OCI-LY3 (cell line): ENCODE measurements around the gene NXT1.

Experiments used
- H2AFZ ChIP-seq: fragments of 200-600, 300-600 bp; shearing (Covaris generic); 2 replicates; pipeline ENCODE4 v1.6.0; 2014; ENCODE audit warnings: antibody characterized with exemption, low read depth, low read length
- H3K27ac ChIP-seq: fragments of 200-600, 300-600 bp; sonication (generic); 2 replicates; pipeline ENCODE4 v1.5.1; 2014; ENCODE audit warnings: mild to moderate bottlenecking, low read length, moderate library complexity, mixed read lengths
- H3K27me3 ChIP-seq: fragments of 200-600, 300-600 bp; sonication (generic); 2 replicates; pipeline ENCODE4 v1.6.1; 2014; ENCODE audit warnings: low read depth, low read length, mixed read lengths
- H3K36me3 ChIP-seq: fragments of 200-600, 300-600 bp; sonication (generic); replicated peaks from 2 replicates; pipeline ENCODE3; 2014; ENCODE audit warnings: low read depth, low read length, mixed read lengths
- H3K4me1 ChIP-seq: fragments of 300-600, 200-600 bp; sonication (generic); 2 replicates; pipeline ENCODE4 v1.6.1; 2014; ENCODE audit warnings: low read length, mixed read lengths
- H3K4me2 ChIP-seq: fragments of 200-600, 300-600 bp; sonication (generic); 2 replicates; pipeline ENCODE4 v1.6.1; 2014; ENCODE audit warnings: low read length, mixed read lengths
- H3K4me3 ChIP-seq: fragments of 300-600, 200-600 bp; sonication (generic); 2 replicates; pipeline ENCODE4 v1.5.1; 2014; ENCODE audit warnings: antibody characterized with exemption, mild to moderate bottlenecking, low read length, moderate library complexity
- H3K79me2 ChIP-seq: fragments of 300-600, 200-600 bp; shearing (Covaris generic); 2 replicates; pipeline ENCODE4 v1.6.1; 2014; ENCODE audit warnings: mild to moderate bottlenecking, low read length, mixed read lengths
- H3K9ac ChIP-seq: fragments of 300-600, 200-600 bp; shearing (Covaris generic); 2 replicates; pipeline ENCODE4 v1.6.0; 2014; ENCODE audit warnings: mild to moderate bottlenecking, low read length, moderate library complexity
- H3K9me3 ChIP-seq: fragments of 200-600, 300-600 bp; shearing (Covaris generic); 2 replicates; pipeline ENCODE4 v1.6.1; 2014; ENCODE audit warnings: low read length, mixed read lengths; ENCODE audit not compliant: insufficient read depth
- H4K20me1 ChIP-seq: fragments of 200-600, 300-600 bp; sonication (generic); 2 replicates; pipeline ENCODE4 v1.6.1; 2016; ENCODE audit warnings: low read length, mixed read lengths; ENCODE audit not compliant: insufficient read depth
- CTCF ChIP-seq: fragments of 200-600, 300-600 bp; sonication (generic); IDR thresholded peaks from 2 replicates; pipeline ENCODE4 v1.5.1; 2014; ENCODE audit warnings: antibody characterized with exemption, low read length, low read depth
- EZH2phosphoT487 ChIP-seq: fragments of 200-600 bp; shearing (Covaris generic); IDR thresholded peaks from 2 replicates; pipeline ENCODE4 v1.6.1; 2018; ENCODE audit warnings: antibody characterized with exemption, mixed run types, low read depth

Gene NXT1

GRCh38 chr20:23317081-23317480 lies 33.5 kb upstream of the NXT1 start:
- H3K79me2 ChIP-seq = no peaks in the 10 kb centered on the region
- H3K4me2 ChIP-seq = no peak overlapping the region

GRCh38 chr20:23318347-23318746 lies 32.2 kb upstream of the NXT1 start:
- H3K4me2 ChIP-seq = no peak overlapping the region
- no peak overlapping the region for H3K9ac ChIP-seq
- H2AFZ ChIP-seq = no peak overlapping the region
- no peaks in the 10 kb centered on the region for H3K9me3 ChIP-seq
- H3K36me3 ChIP-seq = no peaks in the 10 kb centered on the region
- no peaks in the 10 kb centered on the region for H3K4me1 ChIP-seq
- no peaks in the 10 kb centered on the region for H4K20me1 ChIP-seq
- no peaks in the 10 kb centered on the region for H3K79me2 ChIP-seq
- no peak overlapping the region for H3K4me3 ChIP-seq
- H3K27me3 ChIP-seq = no peaks in the 10 kb centered on the region; the same call in 1 of the 2 replicates
- TF ChIP-seq CTCF (no peak), EZH2phosphoT487 (no peak)
- H3K27ac ChIP-seq = no peak overlapping the region

More at GRCh38 chr20:23317081-23317480, 33.5 kb upstream of the NXT1 start:
- TF ChIP-seq CTCF = no peak
- TF ChIP-seq EZH2phosphoT487 = no peak
- no peaks in the 10 kb centered on the region for H3K36me3 ChIP-seq
- H3K4me3 ChIP-seq = no peak overlapping the region
- H3K27me3 ChIP-seq = peaks cover 7% of the 10 kb centered on the region; the same call in 1 of the 2 replicates
- H3K9ac ChIP-seq = no peak overlapping the region
- H2AFZ ChIP-seq = no peak overlapping the region
- H4K20me1 ChIP-seq = no peaks in the 10 kb centered on the region
- no peaks in the 10 kb centered on the region for H3K4me1 ChIP-seq
- no peak overlapping the region for H3K27ac ChIP-seq
- no peaks in the 10 kb centered on the region for H3K9me3 ChIP-seq

GRCh38 chr20:23320317-23320716 lies 30.3 kb upstream of the NXT1 start:
- Histone ChIP-seq H3K4me3 (no peak overlapping the region), H3K9ac (no peak overlapping the region), H3K36me3 (no peaks in the 10 kb centered on the region), H3K4me1 (no peaks in the 10 kb centered on the region), H3K27me3 (no peaks in the 10 kb centered on the region; the same call in 1 of the 2 replicates), H3K9me3 (no peaks in the 10 kb centered on the region), H3K4me2 (no peak overlapping the region), H3K27ac (no peak overlapping the region), H3K79me2 (no peaks in the 10 kb centered on the region), H2AFZ (no peak overlapping the region), H4K20me1 (no peaks in the 10 kb centered on the region)
- TF ChIP-seq EZH2phosphoT487 (no peak), CTCF (no peak; the same call in none of the 2 replicates)

- no peak overlapping the region for H3K4me2 ChIP-seq
- TF ChIP-seq EZH2phosphoT487 = no peak
- no peak for TF ChIP-seq CTCF
- no peaks in the 10 kb centered on the region for H3K79me2 ChIP-seq
- no peak overlapping the region for H2AFZ ChIP-seq
- no peaks in the 10 kb centered on the region for H3K27me3 ChIP-seq
- H3K27ac ChIP-seq = no peak overlapping the region
- no peaks in the 10 kb centered on the region for H3K9me3 ChIP-seq
- no peak overlapping the region for H3K9ac ChIP-seq
- H4K20me1 ChIP-seq = no peaks in the 10 kb centered on the region
- H3K4me3 ChIP-seq = no peak overlapping the region
- peaks cover 3% of the 10 kb centered on the region for H3K36me3 ChIP-seq
- H3K4me1 ChIP-seq = no peaks in the 10 kb centered on the region
Measured at GRCh38 chr20:23325107-23325506, 25.5 kb upstream of the NXT1 start.
